Coronary artery (tissue), 2 donors: ENCODE results near the gene ZNF415.

ENCODE experiments used
- DNase-seq: peaks from one replicate; pipeline ENCODE4 v3.0.0-alpha.2; 2017; ENCODE audit warnings: low spot score
- H3K27ac ChIP-seq, 2 donors: fragments of 200-600 bp; sonication (generic); one replicate each; pipeline ENCODE4 v1.5.1; 2016 to 2019
- H3K4me3 ChIP-seq: fragments of 200-600 bp; sonication (generic); 2 replicates; pipeline ENCODE4 v1.5.1; 2016; ENCODE audit warnings: mild to moderate bottlenecking, moderate library complexity
- CTCF ChIP-seq: fragments of 200-600 bp; sonication (generic); IDR thresholded peaks from one replicate; pipeline ENCODE4 v1.5.1; 2019; ENCODE audit warnings: antibody characterized with exemption

Gene ZNF415

DNA sequence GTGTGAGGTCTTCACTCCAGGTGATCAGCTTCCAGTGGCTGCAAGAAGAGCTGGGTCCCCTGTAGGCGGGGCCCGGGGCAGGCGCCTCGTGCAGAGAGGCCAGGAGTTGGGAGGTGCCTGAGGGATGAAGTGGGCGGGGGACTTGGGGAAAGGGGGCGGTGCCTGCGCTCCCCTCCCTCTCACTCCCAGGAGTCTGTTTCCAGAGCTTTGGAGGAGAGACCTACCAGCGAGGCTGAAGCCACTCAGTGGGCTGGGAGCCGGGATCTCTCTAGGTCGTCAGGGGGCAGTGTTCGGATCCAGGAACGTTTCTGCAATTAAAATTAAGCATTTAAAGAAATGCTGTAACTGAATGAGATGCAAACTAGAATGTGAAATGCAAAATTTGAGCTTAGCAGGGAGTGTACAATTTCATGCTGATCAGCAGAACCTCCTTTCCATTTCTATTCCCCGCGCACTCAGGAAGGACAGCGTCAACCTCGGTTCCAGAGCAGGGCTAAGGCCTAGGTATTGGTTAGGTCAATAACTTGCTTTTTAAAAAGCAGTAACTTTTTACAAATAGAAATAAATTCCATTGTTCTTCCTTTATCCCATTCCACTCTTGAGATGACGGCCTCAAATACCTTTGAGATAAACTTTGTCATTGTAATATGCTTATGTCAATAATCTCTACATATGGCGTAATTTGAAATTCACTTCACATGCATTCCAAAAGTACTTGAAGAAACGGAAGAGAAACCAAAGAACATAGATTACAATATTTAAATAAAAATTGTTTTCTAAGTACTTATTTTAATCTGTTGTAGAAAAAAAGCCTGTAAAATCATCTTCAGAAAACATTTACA is 41.1 kb downstream of the ZNF415 start:
- no peak for TF ChIP-seq CTCF
- no peak for DNase-seq
- Histone ChIP-seq H3K27ac (no peak overlapping the region), H3K4me3 (no peak overlapping the region)

DNA sequence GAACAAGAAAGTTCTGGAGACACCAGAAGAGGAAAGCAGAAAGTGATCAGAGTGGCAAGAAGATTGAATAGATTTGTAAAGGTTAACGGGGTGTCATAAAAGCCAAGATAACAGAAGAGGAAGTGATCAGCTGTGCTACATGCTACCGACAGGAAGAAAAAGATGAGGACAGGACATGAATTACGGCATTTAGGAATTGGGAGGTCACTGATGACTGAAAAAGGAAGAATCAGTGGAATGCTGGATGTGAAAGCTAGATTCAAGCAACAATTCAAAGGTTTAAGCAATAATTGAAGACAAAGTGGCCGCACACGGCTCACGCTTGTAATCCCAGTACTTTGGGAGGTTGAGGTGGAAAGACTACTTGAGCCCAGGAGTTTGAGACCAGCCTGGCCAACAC is 44.6 kb downstream of the ZNF415 start:
- Histone ChIP-seq H3K27ac (no peak overlapping the region), H3K4me3 (no peak overlapping the region)
- DNase-seq: no peak
- TF ChIP-seq CTCF: no peak

DNA sequence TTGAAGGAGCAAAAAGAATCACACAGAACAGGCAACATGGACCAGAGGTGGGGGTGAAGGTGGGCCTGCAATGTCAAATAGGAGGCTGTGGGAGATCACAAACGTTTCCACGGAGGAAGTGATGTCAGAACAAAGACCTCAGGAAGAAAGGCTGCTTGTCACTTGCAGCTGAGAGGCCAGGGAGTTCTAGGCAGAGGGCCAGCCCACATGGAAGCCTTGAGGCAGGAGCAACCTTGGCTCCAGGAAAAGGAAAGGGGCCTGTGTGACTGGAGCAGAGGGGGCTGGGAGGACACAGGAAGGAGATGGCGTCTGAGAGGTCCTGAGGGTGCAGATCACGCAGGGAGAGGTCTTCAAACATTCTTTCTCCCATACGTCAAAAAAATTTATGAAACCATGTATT is 45.8 kb downstream of the ZNF415 start:
- DNase-seq: no peak
- TF ChIP-seq CTCF: no peak
- H3K27ac ChIP-seq: peak overlapping the region in 1 of 2 donors; percentile 56
- H3K4me3 ChIP-seq: no peak overlapping the region

DNA sequence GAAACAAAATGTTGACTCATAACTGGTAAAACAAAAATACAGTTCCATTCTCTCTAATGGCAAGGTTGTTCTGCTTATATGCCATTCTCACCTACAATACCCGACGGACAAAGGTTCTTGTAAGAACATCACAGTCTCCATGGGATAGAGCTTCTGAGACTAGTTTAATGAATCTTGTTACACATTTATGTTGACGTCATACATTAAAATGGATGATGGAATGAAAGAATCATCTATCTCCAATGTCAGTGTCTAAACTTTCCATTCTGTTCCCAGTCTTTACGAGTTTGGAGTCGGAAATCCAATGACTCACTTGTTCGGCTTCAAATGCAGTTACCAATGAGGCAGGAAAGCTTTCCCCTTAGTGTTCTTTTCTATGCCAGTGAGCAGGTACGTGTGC is 47.2 kb downstream of the ZNF415 start:
- Histone ChIP-seq H3K4me3 (no peak overlapping the region), H3K27ac (no peak overlapping the region)
- no peak for TF ChIP-seq CTCF
- DNase-seq: no peak

DNA sequence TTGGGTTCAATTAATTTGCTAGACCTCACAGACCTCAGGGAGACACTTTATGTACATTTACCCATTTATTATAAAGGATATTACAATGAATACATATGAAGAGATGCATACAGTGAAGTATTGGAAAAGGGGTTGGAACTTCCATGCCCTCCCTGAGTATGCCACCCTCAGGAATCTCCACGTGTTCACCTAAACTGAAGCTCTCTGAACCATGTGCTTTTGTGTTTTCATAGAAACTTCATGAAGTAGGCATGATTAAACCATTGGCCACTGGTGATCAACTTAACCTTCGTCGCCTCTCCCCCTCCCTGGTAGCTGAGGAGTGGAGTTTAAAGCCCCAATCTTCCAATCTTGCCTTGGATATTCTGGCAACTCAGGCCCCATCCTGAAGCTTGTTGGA is 49.8 kb downstream of the ZNF415 start:
- no peak for TF ChIP-seq CTCF
- Histone ChIP-seq H3K27ac (no peak overlapping the region), H3K4me3 (no peak overlapping the region)
- no peak for DNase-seq

- no peak for DNase-seq
- TF ChIP-seq CTCF: no peak
- H3K27ac ChIP-seq: no peak overlapping the region
- H3K4me3 ChIP-seq: no peak overlapping the region
Observed at GRCh38 chr19:53079313-53079924, 53.3 kb downstream of the ZNF415 start.

- no peak for DNase-seq
- TF ChIP-seq CTCF: no peak
- Histone ChIP-seq H3K27ac (no peak overlapping the region), H3K4me3 (no peak overlapping the region)
Observed at GRCh38 chr19:53078668-53079067, 54.0 kb downstream of the ZNF415 start.
